CD4-positive, alpha-beta T cell treated with Interleukin-4 for 1 hour (primary cell): ENCODE data around the gene ANKAR.

ENCODE experiments used
- DNase-seq, 2 donors: peaks; one replicate each; pipeline ENCODE4 v3.0.0-alpha.2; 2020 to 2022

ANKAR gene

DNA sequence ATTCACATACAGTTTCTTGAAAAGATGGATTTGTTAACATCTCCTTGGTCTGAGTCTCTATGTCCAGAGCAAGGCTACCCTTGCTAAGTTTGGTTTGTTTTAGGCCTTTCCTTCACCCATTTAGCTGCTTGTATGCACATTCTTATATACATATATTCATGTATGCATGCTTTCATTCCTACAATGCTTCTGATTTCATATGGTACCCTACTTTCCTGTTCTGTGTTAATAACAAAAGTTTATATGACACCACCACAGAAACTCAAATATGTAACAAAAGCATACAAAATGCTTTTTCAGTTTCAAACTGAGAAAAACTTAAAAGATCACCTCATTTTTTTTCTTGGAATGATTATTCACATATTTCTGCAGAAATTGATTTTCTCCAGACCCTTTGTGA is 48.7 kb downstream of the ANKAR start:
- no peak for DNase-seq
